Activated B cell treated with CpG ODN at 0.5 μM for 24 hours (primary cell): ENCODE measurements around the gene TSC1. TPM values are rescaled to one million over a fixed set of nuclear protein-coding genes. Genes with fewer than 3 reads are reported as not detected.
A peak's percentile ranks its signal among the peaks of the same experiment; 100 is the strongest.

ENCODE experiments used
- ATAC-seq: fragments of 200-7000 bp; cut with Tn5 transposase; one replicate; pipeline ENCODE4 v1.10.0; 2021; ENCODE audit warnings: low read depth, mild to moderate bottlenecking, moderate library complexity
- CTCF ChIA-PET: fragments of 350-600 bp; sonication (Branson Sonifier 250); formaldehyde crosslinking; loops from one replicate; lab custom pipeline; 2021; ENCODE audit warnings: antibody characterized with exemption; lab: Charles Lee
- POLR2A ChIA-PET: fragments of 350-600 bp; sonication (Branson Sonifier 250); formaldehyde crosslinking; loops from one replicate; lab custom pipeline; 2021; ENCODE audit warnings: antibody characterized with exemption; lab: Charles Lee
- DNase-seq: peaks from one replicate; pipeline ENCODE4 v3.0.0; 2022
- H3K27ac Mint-ChIP-seq: one replicate; pipeline ENCODE4 v1.8.0; 2020; ENCODE audit warnings: mixed read lengths
- H3K27me3 Mint-ChIP-seq: one replicate; pipeline ENCODE4 v1.8.0; 2021; ENCODE audit warnings: mixed read lengths
- H3K36me3 Mint-ChIP-seq: one replicate; pipeline ENCODE4 v1.8.0; 2021; ENCODE audit warnings: low read depth, mixed read lengths
- H3K4me1 Mint-ChIP-seq: one replicate; pipeline ENCODE4 v1.8.0; 2021; ENCODE audit warnings: mixed read lengths
- H3K4me3 Mint-ChIP-seq: one replicate; pipeline ENCODE4 v1.8.0; 2020; ENCODE audit warnings: mild to moderate bottlenecking, mixed read lengths
- H3K9me3 Mint-ChIP-seq: one replicate; pipeline ENCODE4 v1.8.0; 2020; ENCODE audit warnings: mixed read lengths
- CTCF ChIP-seq: fragments of 200-600 bp; IDR thresholded peaks from one replicate; pipeline ENCODE4 v1.8.0; 2022; ENCODE audit warnings: antibody characterized with exemption, mild to moderate bottlenecking
- intact Hi-C: fragments of 100-400 bp; cut with micrococcal nuclease; formaldehyde crosslinking; loops from one replicate; pipeline ENCODE4 v1.15.1; 2024
- total RNA-seq: library from RNA; stranded (reverse); gene quantifications from 2 replicates; pipeline ENCODE4 v1.2.3, GENCODE V29; 2022

The TSC1 gene
- total RNA-seq, 1 donor from 2014 or later: 61.4 TPM

- ChIA-PET CTCF (interaction anchor here (1.4 kb wide), 1 partner anchor 28 kb away, joined by 3 read pairs; no protein-coding TSS in a partner anchor), POLR2A (interaction anchor here (2.8 to 3.2 kb wide), 2 partner anchors 11 to 207 kb away, joined by 18 read pairs; partner anchors contain the start of genes DDX31 and GTF3C4)
- H3K27me3 Mint-ChIP-seq: no peaks in the 10 kb centered on the region
- ATAC-seq (no peak), DNase-seq (no peak)
- H3K4me3 Mint-ChIP-seq: peak overlapping the region; percentile 75
- no peaks in the 10 kb centered on the region for H3K36me3 Mint-ChIP-seq
- intact Hi-C loops: loop anchor here (5.0 kb wide), 1 partner anchor 635 kb away; no protein-coding TSS in a partner anchor
- no peak for TF ChIP-seq CTCF
- no peak overlapping the region for H3K27ac Mint-ChIP-seq
- no peaks in the 10 kb centered on the region for H3K9me3 Mint-ChIP-seq
- H3K4me1 Mint-ChIP-seq: peaks cover 17% of the 10 kb centered on the region
Observed at GRCh38 chr9:132876849-132877248, 67.6 kb downstream of the TSC1 start.

GRCh38 chr9:132875159-132875558 is 69.3 kb downstream of the TSC1 start:
- Mint-ChIP-seq H3K4me3 (no peak overlapping the region), H3K27ac (no peak overlapping the region), H3K9me3 (no peaks in the 10 kb centered on the region), H3K4me1 (peaks cover 16% of the 10 kb centered on the region), H3K36me3 (no peaks in the 10 kb centered on the region), H3K27me3 (no peaks in the 10 kb centered on the region)
- intact Hi-C loops: loop anchor here (5.0 kb wide), 1 partner anchor 633 kb away; no protein-coding TSS in a partner anchor
- DNase-seq: no peak
- ChIA-PET POLR2A (no interaction called here), CTCF (no interaction called here)
- ATAC-seq: no peak
- no peak for TF ChIP-seq CTCF

- H3K4me1 Mint-ChIP-seq: peaks cover 2% of the 10 kb centered on the region
- no peak for ATAC-seq
- no peak for DNase-seq
- no peaks in the 10 kb centered on the region for H3K27me3 Mint-ChIP-seq
- ChIA-PET CTCF (no interaction called here), POLR2A (no interaction called here)
- H3K4me3 Mint-ChIP-seq: peak overlapping the region; percentile 32
- no peak overlapping the region for H3K27ac Mint-ChIP-seq
- intact Hi-C loops: no loop called here
- H3K36me3 Mint-ChIP-seq: no peaks in the 10 kb centered on the region
- no peak for TF ChIP-seq CTCF
- no peaks in the 10 kb centered on the region for H3K9me3 Mint-ChIP-seq
Observed at GRCh38 chr9:132873403-132873802, 71.0 kb downstream of the TSC1 start.

- H3K36me3 Mint-ChIP-seq: no peaks in the 10 kb centered on the region
- ATAC-seq: no peak
- TF ChIP-seq CTCF: no peak
- H3K9me3 Mint-ChIP-seq: no peaks in the 10 kb centered on the region
- ChIA-PET CTCF (no interaction called here), POLR2A (no interaction called here)
- peaks cover 2% of the 10 kb centered on the region for H3K4me1 Mint-ChIP-seq
- intact Hi-C loops: no loop called here
- no peak overlapping the region for H3K27ac Mint-ChIP-seq
- H3K27me3 Mint-ChIP-seq: no peaks in the 10 kb centered on the region
- DNase-seq: no peak
- no peak overlapping the region for H3K4me3 Mint-ChIP-seq
Observed at GRCh38 chr9:132869266-132869665, 75.2 kb downstream of the TSC1 start.

GRCh38 chr9:132866898-132867297 is 77.5 kb downstream of the TSC1 start:
- H3K9me3 Mint-ChIP-seq: no peaks in the 10 kb centered on the region
- no peaks in the 10 kb centered on the region for H3K36me3 Mint-ChIP-seq
- intact Hi-C loops: no loop called here
- ATAC-seq (no peak), DNase-seq (no peak)
- no peaks in the 10 kb centered on the region for H3K4me1 Mint-ChIP-seq
- no peak overlapping the region for H3K4me3 Mint-ChIP-seq
- H3K27me3 Mint-ChIP-seq: no peaks in the 10 kb centered on the region
- ChIA-PET POLR2A (no interaction called here), CTCF (interaction anchor here (0.8 kb wide), 1 partner anchor 35 kb away, joined by 3 read pairs; no protein-coding TSS in a partner anchor)
- no peak overlapping the region for H3K27ac Mint-ChIP-seq
- TF ChIP-seq CTCF: no peak
